Epithelial cell of proximal tubule (primary cell): Measurements from ENCODE around the gene SLC35F2. TPM values are rescaled to one million over a fixed set of nuclear protein-coding genes. Genes with fewer than 3 reads are reported as not detected.
A peak's percentile ranks its signal among the peaks of the same experiment; 100 is the strongest.
"Not testable (repeated sequence)": the region's sequence is repeated elsewhere in the genome, so short reads cannot be mapped to it uniquely, and the experiment has no call there.

Experiments
- DNase-seq: peaks from one replicate; pipeline ENCODE4 v3.0.0-alpha.2; 2011; ENCODE audit warnings: low read depth
- H3K4me3 ChIP-seq: 2 replicates; pipeline ENCODE4 v1.5.1; 2011; ENCODE audit warnings: low read depth, mild to moderate bottlenecking, low read length
- CTCF ChIP-seq: conservative IDR thresholded peaks from 2 replicates; pipeline ENCODE4 v1.5.1; 2012; ENCODE audit warnings: low read depth, mild to moderate bottlenecking, low read length
- total RNA-seq: library from RNA; depleted of rRNA; stranded (reverse); fragments of >200 nt; gene quantifications from 2 replicates; pipeline ENCODE4 v1.2.3, GENCODE V29; 2015

Gene SLC35F2
- total RNA-seq: 41.2 and 50.1 TPM in 2 replicates

GRCh38 chr11:107858217-107859070 is at the start of gene SLC35F2:
Gene SLC35F2 (minus strand): TSS chr11:107858787. CDS start chr11:107858767, 20 bp downstream.
- peak; percentile 7 for TF ChIP-seq CTCF
- peak within 1 kb of the TSS; percentile 81 for H3K4me3 ChIP-seq
- no peak for DNase-seq

- no peak for TF ChIP-seq CTCF
- no peak overlapping the region for H3K4me3 ChIP-seq
- no peak for DNase-seq
These were observed 49.6 kb upstream of the SLC35F2 start for GRCh38 chr11:107908211-107908610.

GRCh38 chr11:107898270-107898669 is 39.7 kb upstream of the SLC35F2 start:
- no peak overlapping the region for H3K4me3 ChIP-seq

GRCh38 chr11:107882095-107882820 is 23.7 kb upstream of the SLC35F2 start:
- H3K4me3 ChIP-seq: no peak overlapping the region
- no peak for DNase-seq
- no peak for TF ChIP-seq CTCF

More at GRCh38 chr11:107898270-107898669, 39.7 kb upstream of the SLC35F2 start:
- DNase-seq: peak; percentile 16
- TF ChIP-seq CTCF: peak; percentile 78

- not testable (repeated sequence) for DNase-seq, H3K4me3 ChIP-seq
These were observed 22.9 kb upstream of the SLC35F2 start for GRCh38 chr11:107881471-107881870.

- no peak for DNase-seq
These were observed 17.6 kb upstream of the SLC35F2 start for GRCh38 chr11:107876141-107876540.

More at GRCh38 chr11:107876141-107876540, 17.6 kb upstream of the SLC35F2 start:
- H3K4me3 ChIP-seq: no peak overlapping the region
- no peak for TF ChIP-seq CTCF
